GM12878 (cell line): ENCODE measurements around the gene UQCRQ. TPM values are rescaled to one million over a fixed set of nuclear protein-coding genes. Genes with fewer than 3 reads are reported as not detected.

Source experiments
- ATAC-seq: fragments of 200-7000 bp; cut with Tn5 transposase; 3 replicates; pipeline ENCODE4 v1.9.1; 2020; ENCODE audit warnings: mild to moderate bottlenecking, moderate library complexity
- BruUV-seq: library from RNA; stranded (reverse); fragments of 400-500 nt; replicated peaks from 2 replicates; lab custom pipeline; 2021; lab: Mats Ljungman, UMichigan
- CTCF ChIA-PET: fragments of 300-600 bp; sonication (Branson Sonifier 250); formaldehyde crosslinking; extraction: SDS; loops from one replicate; lab custom pipeline; 2021; ENCODE audit warnings: inconsistent platforms; lab: Yijun Ruan, JAX
- POLR2A ChIA-PET: fragments of 350-600 bp; formaldehyde crosslinking; extraction: SDS; loops from one replicate; lab custom pipeline; 2021; ENCODE audit warnings: inconsistent platforms; lab: Charles Lee
- RAD21 ChIA-PET: fragments of 300-600 bp; sonication (Branson Sonifier 250); formaldehyde crosslinking; loops from one replicate; lab custom pipeline; 2023; ENCODE audit warnings: antibody characterized with exemption; ENCODE audit not compliant: unreplicated experiment; lab: Charles Lee
- SMC1A ChIA-PET: fragments of 300-600 bp; sonication (Branson Sonifier 250); formaldehyde crosslinking; loops from one replicate; lab custom pipeline; 2023; ENCODE audit not compliant: unreplicated experiment, uncharacterized antibody; lab: Charles Lee
- DNase-seq: peaks from one replicate; pipeline ENCODE4 v3.0.0-alpha.2; 2011; ENCODE audit warnings: low read depth, low spot score
- FAIRE-seq: peaks from 3 replicates; lab custom pipeline; 2011; peaks lifted over from hg19 to GRCh38; lab: Jason Lieb, UNC
- H2AFZ ChIP-seq: 2 replicates; pipeline ENCODE4 v1.6.0; 2011; ENCODE audit warnings: low read depth, low read length, control low read depth; ENCODE audit not compliant: control insufficient read depth
- H3K27ac ChIP-seq: 2 replicates; pipeline ENCODE4 v1.5.1; 2011; ENCODE audit warnings: control low read depth; ENCODE audit not compliant: control insufficient read depth, insufficient read depth
- H3K27me3 ChIP-seq, 2 experiments: replicated peaks in 1 of 2; 2 replicates each; pipeline versions ENCODE4 v1.6.0 to v1.6.1; 2011; ENCODE audit warnings: low read length in 1 of 2; ENCODE audit not compliant: control insufficient read depth in 2 of 2, insufficient read depth in 2 of 2
- H3K36me3 ChIP-seq, 2 experiments: 2 replicates each; pipeline ENCODE4 v1.5.1; 2011; ENCODE audit warnings: low read length in 1 of 2; ENCODE audit not compliant: control insufficient read depth in 2 of 2, insufficient read depth in 2 of 2
- H3K4me1 ChIP-seq: 2 replicates; pipeline ENCODE4 v1.6.1; 2011; ENCODE audit warnings: mild to moderate bottlenecking, low read length, moderate library complexity, mixed read lengths; ENCODE audit not compliant: control insufficient read depth, insufficient read depth
- H3K4me2 ChIP-seq: 2 replicates; pipeline ENCODE4 v1.6.0; 2011; ENCODE audit warnings: control low read depth; ENCODE audit not compliant: control insufficient read depth, insufficient read depth
- H3K4me3 ChIP-seq: fragments of 200-600 bp; sonication (generic); 2 replicates; pipeline ENCODE4 v1.5.1; 2016
- H3K79me2 ChIP-seq: 2 replicates; pipeline ENCODE4 v1.6.0; 2011; ENCODE audit warnings: low read length; ENCODE audit not compliant: control insufficient read depth, insufficient read depth
- H3K9ac ChIP-seq: 2 replicates; pipeline ENCODE4 v1.8.0; 2011; ENCODE audit warnings: low read length, control low read depth, mixed read lengths; ENCODE audit not compliant: control insufficient read depth, insufficient read depth
- H3K9me3 ChIP-seq: replicated peaks from 3 replicates; pipeline ENCODE4 v1.5.1; 2011; ENCODE audit warnings: mild to moderate bottlenecking, low read length; ENCODE audit not compliant: control insufficient read depth, insufficient read depth
- H4K20me1 ChIP-seq: 2 replicates; pipeline ENCODE4 v1.6.0; 2011; ENCODE audit not compliant: control insufficient read depth, insufficient read depth
- ATF7 ChIP-seq: fragments of 450-650 bp; IDR thresholded peaks from 2 replicates; pipeline ENCODE4 v1.6.1; 2016; ENCODE audit warnings: low read depth, mild to moderate bottlenecking
- BHLHE40 ChIP-seq, 2 experiments: fragments of 450-650 bp in 1 of 2; IDR thresholded peaks; 2 replicates each; pipeline ENCODE4 v1.6.1; 2011 to 2017; ENCODE audit warnings: low read depth in 2 of 2, borderline replicate concordance in 1 of 2, improper control_type of control experiment in 1 of 2, low read length in 1 of 2, mild to moderate bottlenecking in 1 of 2
- DPF2 ChIP-seq: fragments of 450-650 bp; IDR thresholded peaks from 2 replicates; pipeline ENCODE4 v1.6.1; 2017; ENCODE audit warnings: mild to moderate bottlenecking
- IKZF2 ChIP-seq, 2 experiments: fragments of 450-650 bp; IDR thresholded peaks; 2 replicates each; pipeline ENCODE4 v1.6.1; 2017; ENCODE audit warnings: mild to moderate bottlenecking in 2 of 2, moderate library complexity in 2 of 2
- RELA ChIP-seq: fragments of 450-650 bp; IDR thresholded peaks from 2 replicates; pipeline ENCODE4 v1.8.0; 2014; ENCODE audit warnings: borderline replicate concordance; ENCODE audit not compliant: partially characterized antibody
- SUPT20H ChIP-seq: IDR thresholded peaks from 2 replicates; pipeline ENCODE4 v1.6.1; 2011; ENCODE audit warnings: low read depth, mild to moderate bottlenecking, low read length, moderate library complexity, borderline replicate concordance; ENCODE audit not compliant: control insufficient read depth
- TCF7 ChIP-seq: IDR thresholded peaks from 2 replicates; pipeline ENCODE4 v1.6.1; 2014; ENCODE audit warnings: antibody characterized with exemption, borderline replicate concordance
- ZBTB33 ChIP-seq: fragments of 450-650 bp; IDR thresholded peaks from 2 replicates; pipeline ENCODE4 v1.6.1; 2017; ENCODE audit warnings: mild to moderate bottlenecking
- WGBS: methylation state at CpG from one replicate; pipeline ENCODE4 v1.1.6; 2016; ENCODE audit warnings: low lambda C conversion rate; ENCODE audit not compliant: insufficient replicate concordance, insufficient coverage; ENCODE audit errors: missing lambda C conversion rate; 5-methylcytosine and 5-hydroxymethylcytosine counted together
- in situ Hi-C: fragments of 300-500 bp; cut with MboI; formaldehyde crosslinking; loops from 9 replicates; pipeline ENCODE4 v1.14.3; 2018; ENCODE audit warnings: mixed read lengths
- intact Hi-C: fragments of 100-400 bp; cut with micrococcal nuclease; formaldehyde crosslinking; loops from one replicate; pipeline ENCODE4 v1.14.2; 2022; ENCODE audit not compliant: unreplicated experiment
- polyA plus RNA-seq, 11 experiments: library from polyadenylated mRNA; depleted of rRNA in 4 of 11; unstranded in 6 of 11; stranded (reverse) in 5 of 11; fragments of >200 nt; fragmentation: Nextera tagmentation in 4 of 11; fragmentation: Illumina TruSeq in 1 of 11; extraction: Ambion mirVana in 4 of 11; extraction: Trizol in 1 of 11; gene quantifications; 1 replicate in 1 of 11; 2 replicates in 10 of 11; pipeline versions ENCODE4 v1.2.1 to v1.2.3, GENCODE V29; 2011 to 2016; ENCODE audit warnings: inconsistent platforms in 2 of 11, missing spikeins in 2 of 11, low read depth in 1 of 11
- total RNA-seq, 4 experiments: library from RNA; depleted of rRNA in 3 of 4; stranded (reverse); fragments of >200 nt in 3 of 4; fragmentation: Illumina TruSeq in 1 of 4; extraction: Trizol in 1 of 4; gene quantifications; 2 replicates each; pipeline versions ENCODE4 v1.2.1 to v1.2.3, GENCODE V29; 2013 to 2021

Gene UQCRQ
- total and polyA plus RNA-seq, 10 of the 15 experiments (the other 5 are each of a cell fraction or from before 2014, with no cell fraction given): 121 to 1,579 (median 408) TPM

- TF ChIP-seq ZBTB33: no peak
- no peak for TF ChIP-seq SUPT20H
- TF ChIP-seq IKZF2 (IDR thresholded peaks at IDR 0.05): no peak
- no peak for TF ChIP-seq RELA
- no peak for TF ChIP-seq BHLHE40 (IDR thresholded peaks at IDR 0.05; ENCODE audit: borderline replicate concordance in 1 of 2, low read depth in 2 of 2, low read length in 1 of 2)
- no peak for TF ChIP-seq DPF2
- TF ChIP-seq ATF7: no peak
- TF ChIP-seq, all 136 proteins: peak for 0
These were observed 32.4 kb upstream of the UQCRQ start (continued) for GRCh38 chr5:132834057-132834456.

GRCh38 chr5:132836852-132837251, 29.6 kb upstream of the UQCRQ start:
- H3K4me1 ChIP-seq: no peaks in the 10 kb centered on the region
- POLR2A ChIA-PET: no interaction called here
- H4K20me1 ChIP-seq: no peaks in the 10 kb centered on the region
- WGBS: 100% methylated on average over 1 of the region's 1 CpG
- CTCF ChIA-PET: no interaction called here
- no peak for TF ChIP-seq TCF7
- FAIRE-seq (no peak), DNase-seq (no peak), ATAC-seq (no peak)
- in situ Hi-C loops (no loop called here), intact Hi-C loops (no loop called here)
- no peaks in the 10 kb centered on the region for H3K79me2 ChIP-seq
- no peak overlapping the region for H3K4me2 ChIP-seq
- no peak overlapping the region for H3K4me3 ChIP-seq
- BruUV-seq: no TSS peak
- RAD21 ChIA-PET: no interaction called here
- H3K36me3 ChIP-seq: no peaks in the 10 kb centered on the region
- H3K27ac ChIP-seq: no peak overlapping the region
- SMC1A ChIA-PET: no interaction called here
- H2AFZ ChIP-seq: no peak overlapping the region
- no peaks in the 10 kb centered on the region for H3K27me3 ChIP-seq
- no peaks in the 10 kb centered on the region for H3K9me3 ChIP-seq
- H3K9ac ChIP-seq: no peak overlapping the region
